NCI-H146 (cell line): ENCODE measurements around the gene STAG1.
A peak's percentile ranks its signal among the peaks of the same experiment; 100 is the strongest.
"Not testable (repeated sequence)": the region's sequence is repeated elsewhere in the genome, so short reads cannot be mapped to it uniquely, and the experiment has no call there.

Experiments used
- DNase-seq: peaks from one replicate; lab custom pipeline; 2025; lab: John Stamatoyannopoulos, UW

The STAG1 gene

GRCh38 chr3:136645915-136646314 is 106.3 kb downstream of the STAG1 start:
- no peak for DNase-seq

- DNase-seq = peak; percentile 41
Measured at GRCh38 chr3:136644212-136644611, 108.0 kb downstream of the STAG1 start.

GRCh38 chr3:136643380-136643779 is 108.8 kb downstream of the STAG1 start:
- not testable (repeated sequence) for DNase-seq

- no peak for DNase-seq
Measured at GRCh38 chr3:136642711-136643110, 109.5 kb downstream of the STAG1 start.

- DNase-seq = no peak
Measured at GRCh38 chr3:136639069-136639468, 113.1 kb downstream of the STAG1 start.

GRCh38 chr3:136637176-136637575 is 115.0 kb downstream of the STAG1 start:
- no peak for DNase-seq

GRCh38 chr3:136634821-136635220 is 117.4 kb downstream of the STAG1 start:
- no peak for DNase-seq

- DNase-seq = peak; percentile 40
Measured at GRCh38 chr3:136632625-136633081, 119.5 kb downstream of the STAG1 start.

- no peak for DNase-seq
Measured at GRCh38 chr3:136631424-136631823, 120.8 kb downstream of the STAG1 start.

GRCh38 chr3:136630915-136631314 is 121.3 kb downstream of the STAG1 start:
- no peak for DNase-seq

GRCh38 chr3:136626493-136626892 is 125.7 kb downstream of the STAG1 start:
- DNase-seq = no peak

GRCh38 chr3:136624894-136625815 is 127.0 kb downstream of the STAG1 start:
- no peak for DNase-seq

GRCh38 chr3:136624371-136624770 is 127.8 kb downstream of the STAG1 start:
- no peak for DNase-seq

GRCh38 chr3:136621628-136622027 is 130.6 kb downstream of the STAG1 start:
- DNase-seq = no peak

GRCh38 chr3:136620436-136620835 is 131.7 kb downstream of the STAG1 start:
- DNase-seq = no peak

GRCh38 chr3:136617969-136618525 is 134.1 kb downstream of the STAG1 start:
- not testable (repeated sequence) for DNase-seq

- DNase-seq = no peak
Measured at GRCh38 chr3:136617198-136617597, 135.0 kb downstream of the STAG1 start.

- DNase-seq = no peak
Measured at GRCh38 chr3:136612512-136612911, 139.7 kb downstream of the STAG1 start.

GRCh38 chr3:136606990-136607389 is 145.2 kb downstream of the STAG1 start:
- no peak for DNase-seq

- not testable (repeated sequence) for DNase-seq
Measured at GRCh38 chr3:136606216-136606615, 146.0 kb downstream of the STAG1 start.

- no peak for DNase-seq
Measured at GRCh38 chr3:136604961-136605360, 147.2 kb downstream of the STAG1 start.

GRCh38 chr3:136602818-136603217 is 149.4 kb downstream of the STAG1 start:
- DNase-seq = no peak
